RPMI7951 (cell line): ENCODE measurements around the gene EHF. TPM values are rescaled to one million over a fixed set of nuclear protein-coding genes. Genes with fewer than 3 reads are reported as not detected.

Experiments
- DNase-seq: peaks from one replicate; pipeline ENCODE4 v3.0.0-alpha.2; 2012; ENCODE audit warnings: low read depth
- total RNA-seq: library from RNA; depleted of rRNA; stranded (reverse); fragments of >200 nt; shearing (Covaris generic); gene quantifications from 2 replicates; pipeline ENCODE4 v1.2.3, GENCODE V29; 2014

Gene EHF
- total RNA-seq, 1 experiment from 2014 or later: not detected

GRCh38 chr11:34625576-34625975 lies 4.7 kb downstream of the EHF start:
- DNase-seq: no peak

DNA sequence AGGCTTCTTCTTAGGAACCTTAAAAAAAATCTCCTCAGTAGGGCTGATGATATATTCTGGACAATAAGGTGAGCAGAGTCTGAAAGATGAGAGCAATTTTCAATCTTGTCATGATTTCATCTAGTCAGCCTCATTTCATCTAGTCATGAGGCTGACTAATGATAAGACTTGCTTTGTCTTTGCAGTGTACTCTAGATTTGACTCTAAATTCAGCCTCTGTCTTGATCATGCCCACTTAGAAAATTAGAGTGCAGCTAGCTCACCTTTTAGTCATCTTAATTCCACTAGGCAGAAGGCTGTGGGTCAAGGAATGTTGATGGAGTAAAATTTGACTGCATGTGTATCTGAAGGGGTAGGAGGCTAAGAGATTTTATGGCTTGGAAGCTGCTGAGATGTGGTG lies 5.5 kb downstream of the EHF start:
- no peak for DNase-seq

DNA sequence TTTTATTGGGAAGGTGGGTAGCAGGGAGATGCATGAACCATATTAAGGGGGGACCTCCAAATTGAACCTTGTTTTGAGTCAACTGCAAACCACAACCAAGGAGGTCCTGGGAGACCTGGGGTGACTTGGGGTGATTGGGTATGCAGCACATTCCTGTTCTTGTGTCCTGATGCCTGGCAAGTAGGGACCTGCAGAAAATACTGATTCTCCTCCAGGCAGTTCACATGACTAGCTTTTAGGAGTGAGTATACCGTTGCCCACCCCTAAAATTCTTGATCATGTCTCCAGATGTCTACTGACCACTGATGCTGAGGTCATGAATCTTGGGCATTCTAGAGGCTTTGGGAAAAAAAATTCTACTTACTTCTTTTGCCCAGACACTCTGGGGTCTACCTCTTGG lies 6.3 kb downstream of the EHF start:
- DNase-seq: no peak

DNA sequence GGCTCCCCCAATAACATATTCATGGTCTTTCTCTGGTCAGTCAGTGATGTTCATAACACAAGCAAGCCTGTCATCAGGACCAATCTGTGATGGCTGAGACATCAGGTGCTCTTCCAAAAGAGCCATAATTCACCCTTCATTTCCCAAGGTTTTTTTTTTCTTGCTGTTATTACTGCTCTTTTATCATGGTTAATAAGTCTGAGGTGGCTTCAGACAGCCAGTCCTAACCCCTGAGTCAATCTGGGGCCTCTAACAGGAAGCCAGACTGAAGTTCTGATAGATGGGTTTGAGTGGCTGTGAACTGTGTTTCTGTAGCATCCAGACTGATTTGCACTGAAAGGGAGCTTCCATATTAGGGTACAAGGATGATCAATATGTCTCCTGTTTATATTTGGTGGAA lies 8.8 kb downstream of the EHF start:
- DNase-seq: no peak

- DNase-seq: no peak
Observed at GRCh38 chr11:34630544-34630943, 9.7 kb downstream of the EHF start.

- no peak for DNase-seq
Observed at GRCh38 chr11:34631297-34631696, 10.4 kb downstream of the EHF start.

DNA sequence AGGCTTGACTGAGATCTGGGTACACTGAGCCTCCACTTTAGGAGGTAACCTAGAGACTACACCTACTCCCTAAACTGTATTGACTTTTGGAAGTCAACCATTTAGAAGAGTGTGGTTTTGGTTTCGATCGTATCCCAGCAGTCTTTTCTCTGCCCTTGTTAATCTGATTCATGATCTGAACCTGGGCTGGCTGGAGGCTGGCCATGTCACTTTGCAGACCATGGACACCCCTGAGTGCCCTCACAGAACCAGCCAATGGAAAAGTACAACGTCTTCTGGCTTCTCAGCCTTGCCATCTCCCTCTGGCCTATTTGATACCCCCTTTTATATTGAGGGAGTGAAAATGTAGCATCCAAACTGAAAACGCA lies 10.8 kb downstream of the EHF start:
- DNase-seq: no peak

DNA sequence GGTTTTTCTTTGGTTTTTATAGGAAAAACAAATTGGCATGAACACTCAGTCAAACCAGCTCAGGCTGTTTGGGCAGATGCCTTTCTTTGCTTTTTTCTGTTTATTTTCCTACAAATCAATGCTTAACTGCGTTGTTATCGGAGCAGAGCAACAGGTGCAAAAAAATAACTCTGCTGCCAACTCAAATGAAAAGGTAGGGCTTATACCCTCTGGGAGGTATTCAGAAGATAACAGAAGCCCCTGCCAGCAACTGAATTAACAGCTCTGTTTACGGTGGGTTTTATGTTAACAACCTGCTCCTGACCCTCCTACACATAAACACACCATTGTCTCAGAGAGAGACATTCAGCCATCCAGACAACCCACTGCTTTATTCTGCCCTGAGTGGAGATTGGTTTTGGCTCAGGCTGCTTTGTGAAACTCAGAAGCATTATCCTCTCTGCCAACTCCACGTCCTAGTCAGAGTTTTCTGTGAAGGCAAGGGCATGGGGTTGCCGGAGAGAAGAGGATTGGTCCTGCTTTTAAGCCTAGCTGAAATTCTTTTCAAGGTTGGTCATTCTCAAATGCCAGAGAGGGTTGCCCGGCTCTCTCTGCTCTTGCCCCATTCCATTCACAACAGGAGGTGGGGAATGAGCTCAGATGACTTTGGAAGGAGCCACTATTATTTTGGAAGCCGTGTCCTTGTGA lies 11.4 kb downstream of the EHF start:
- no peak for DNase-seq

DNA sequence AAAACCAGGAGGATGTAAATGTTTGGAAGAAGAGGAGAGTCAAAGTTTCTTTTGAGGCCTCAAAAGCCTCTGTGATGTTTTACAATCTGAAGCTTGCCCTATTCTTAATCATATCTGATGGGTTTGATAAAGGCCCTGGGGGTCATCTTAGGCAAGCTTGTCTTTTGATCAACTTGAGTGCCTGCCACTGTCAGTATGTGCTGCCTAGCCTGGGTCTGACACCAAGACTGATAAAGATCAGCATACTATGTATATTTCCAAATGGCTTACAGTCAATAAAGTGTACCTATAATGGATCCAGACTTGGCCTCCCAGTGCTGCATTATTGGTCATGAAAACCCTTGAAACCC lies 12.7 kb downstream of the EHF start:
- no peak for DNase-seq

DNA sequence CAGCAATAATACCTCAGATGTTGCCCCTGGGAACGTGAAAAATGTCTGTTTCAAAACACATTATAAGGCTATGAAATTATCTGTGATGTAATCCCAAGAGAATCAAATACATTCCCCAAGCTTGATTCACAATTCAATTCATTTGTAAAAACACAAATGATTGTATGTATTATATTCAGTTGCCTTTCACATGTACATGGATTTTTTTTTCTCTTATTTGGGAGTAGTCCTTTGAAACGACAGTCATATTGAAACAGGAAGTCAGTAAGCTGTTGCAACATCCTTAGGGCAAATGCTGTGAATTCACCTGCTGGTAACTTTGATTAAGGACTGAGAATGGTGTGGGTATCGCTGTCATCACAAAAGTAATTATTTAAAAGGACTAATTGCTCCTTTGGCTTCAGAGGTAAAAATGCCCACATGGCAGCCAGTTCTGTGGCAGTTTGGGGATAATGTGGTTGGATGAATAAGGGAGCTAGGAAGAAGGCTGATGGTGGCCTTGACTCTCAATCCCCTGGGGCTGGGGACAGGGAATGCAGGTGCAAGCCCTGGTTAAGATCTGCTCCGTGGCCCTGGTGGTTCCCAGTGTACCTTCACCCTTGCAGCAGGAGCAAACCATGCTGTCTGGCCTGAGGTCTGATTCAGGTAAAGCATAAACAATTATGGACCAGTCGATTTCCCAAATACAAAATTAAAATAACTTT lies 13.2 kb downstream of the EHF start:
- no peak for DNase-seq

GRCh38 chr11:34634694-34635062 lies 13.8 kb downstream of the EHF start:
- no peak for DNase-seq

- no peak for DNase-seq
Observed at GRCh38 chr11:34636127-34636526, 15.2 kb downstream of the EHF start.

GRCh38 chr11:34637303-34637702 lies 16.4 kb downstream of the EHF start:
- DNase-seq: no peak

DNA sequence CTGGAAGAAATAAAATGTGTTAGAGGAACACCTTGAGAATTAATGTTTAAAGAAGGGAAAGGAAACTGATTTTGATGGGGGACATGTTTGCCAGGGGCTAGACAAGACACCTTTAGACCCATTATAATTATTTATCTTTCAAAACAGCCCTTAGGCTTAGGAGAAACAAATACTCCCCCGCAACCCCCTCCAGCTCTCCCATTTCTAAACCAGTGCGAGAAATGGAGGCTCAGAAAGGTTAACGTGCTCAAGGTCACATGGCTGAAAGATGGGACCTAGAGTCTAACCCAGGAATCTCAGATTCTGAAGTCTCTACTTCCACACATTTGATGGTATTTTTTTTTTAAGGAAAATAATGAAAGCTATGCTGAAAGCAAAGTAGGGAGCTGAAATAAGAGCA lies 18.0 kb downstream of the EHF start:
- DNase-seq: no peak

- DNase-seq: no peak
Observed at GRCh38 chr11:34639545-34639944, 18.7 kb downstream of the EHF start.

GRCh38 chr11:34640050-34640923 lies 19.4 kb downstream of the EHF start:
- DNase-seq: peak; percentile 58

- no peak for DNase-seq
Observed at GRCh38 chr11:34640924-34641275, 20.0 kb downstream of the EHF start.

GRCh38 chr11:34641456-34641855 lies 20.6 kb downstream of the EHF start:
- DNase-seq: no peak

DNA sequence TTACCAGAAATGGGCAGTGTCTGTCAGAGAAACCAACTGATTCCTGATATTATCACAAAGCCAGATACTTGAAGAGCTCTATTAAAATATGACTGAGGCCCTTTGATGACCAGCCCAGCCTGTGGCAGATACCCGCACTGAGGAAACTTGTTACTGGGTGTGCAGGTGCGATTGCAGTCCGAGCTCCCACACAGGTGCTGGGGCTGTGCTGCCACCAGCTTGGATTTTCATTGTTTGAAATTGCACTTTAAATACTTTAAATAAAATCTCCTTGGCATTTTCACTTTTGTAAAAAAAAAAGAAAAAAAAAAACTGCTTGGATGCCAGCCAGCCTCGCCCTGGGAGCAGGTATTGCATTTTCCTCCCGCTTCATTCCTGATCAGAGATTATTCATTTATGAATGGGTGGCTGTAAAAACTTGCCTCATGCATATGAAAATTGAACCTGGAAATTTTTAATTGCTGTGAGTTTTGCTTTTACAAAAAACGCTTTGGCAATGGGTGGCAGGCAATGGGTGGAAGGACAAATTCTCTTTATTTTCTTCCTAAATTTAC lies 21.2 kb downstream of the EHF start:
- DNase-seq: no peak

DNA sequence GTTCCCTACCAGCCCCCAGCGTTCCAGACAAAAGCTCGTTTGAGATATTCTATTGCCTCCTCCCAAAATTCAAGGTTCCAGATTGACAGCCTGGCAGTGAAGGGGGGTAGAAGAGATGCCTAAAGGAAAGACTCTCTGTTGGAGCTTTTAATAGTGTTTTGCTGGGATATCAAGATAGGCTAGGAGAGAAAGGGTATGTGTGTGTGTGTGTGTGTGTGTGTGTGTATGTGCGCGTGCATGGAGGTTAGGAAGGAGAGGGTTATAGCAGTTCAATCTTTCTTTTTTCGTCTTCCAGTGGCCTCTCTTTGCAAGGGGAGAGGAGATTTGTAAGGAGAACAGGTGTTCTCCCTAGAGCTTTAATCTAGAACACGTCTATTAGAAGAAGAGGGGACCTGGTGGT lies 22.0 kb downstream of the EHF start:
- DNase-seq: no peak

- DNase-seq: no peak
Observed at GRCh38 chr11:34643311-34643710, 22.4 kb downstream of the EHF start.

- peak; percentile 17 for DNase-seq
Observed at GRCh38 chr11:34643846-34644245, 23.0 kb downstream of the EHF start.
